GM21576 (cell line): ENCODE results near the gene C12orf54.
A peak's percentile ranks its signal among the peaks of the same experiment; 100 is the strongest.
"Not testable (repeated sequence)": the region's sequence is repeated elsewhere in the genome, so short reads cannot be mapped to it uniquely, and the experiment has no call there.

Experiments
- ATAC-seq: cut with Tn5 transposase; IDR thresholded peaks from one replicate; pipeline ENCODE4 v1.9.1; 2021; ENCODE audit warnings: mild to moderate bottlenecking, moderate library complexity; ENCODE audit not compliant: unreplicated experiment

C12orf54 gene

DNA sequence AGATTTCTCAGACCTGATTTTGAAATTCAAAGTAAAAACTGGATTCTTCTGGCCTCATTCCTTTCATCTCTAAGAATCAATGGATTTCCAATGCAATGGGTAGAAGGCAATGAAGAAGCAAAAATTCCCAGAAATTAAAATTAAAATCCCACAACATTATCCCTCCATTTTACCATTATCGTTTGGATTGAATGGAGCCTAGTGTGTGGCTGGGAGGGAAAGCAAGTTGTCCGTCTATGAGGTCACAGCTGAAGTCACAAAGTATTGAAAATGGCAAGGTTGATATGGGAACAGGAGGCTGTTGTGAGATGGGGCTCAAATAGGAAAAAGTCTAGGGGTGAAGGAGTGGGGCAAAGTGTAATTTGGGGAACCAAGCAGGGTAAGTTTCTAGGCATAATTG, at the start of gene C12orf54:
C12orf54 (plus strand) TSS at position 301 of the 400 bp plus-strand sequence. CDS start 799 bp downstream, outside the sequence.
- ATAC-seq: no peak

DNA sequence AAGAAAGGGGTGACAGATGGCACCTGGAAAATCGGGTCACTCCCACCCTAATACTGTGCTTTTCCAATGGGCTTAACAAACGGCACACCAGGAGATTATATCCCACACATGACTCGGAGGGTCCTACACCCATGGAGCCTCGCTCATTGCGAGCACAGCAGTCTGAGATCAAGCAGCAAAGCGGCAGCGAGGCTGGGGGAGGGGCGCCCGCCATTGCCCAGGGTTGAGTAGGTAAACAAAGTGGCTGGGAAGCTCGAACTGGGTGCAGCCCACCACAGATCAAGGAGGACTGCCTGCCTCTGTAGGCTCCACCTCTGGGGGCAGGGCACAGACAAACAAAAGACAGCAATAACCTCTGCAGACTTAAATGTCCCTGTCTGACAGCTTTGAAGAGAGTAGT, 48.3 kb upstream of the C12orf54 start:
- ATAC-seq: not testable (repeated sequence)

DNA sequence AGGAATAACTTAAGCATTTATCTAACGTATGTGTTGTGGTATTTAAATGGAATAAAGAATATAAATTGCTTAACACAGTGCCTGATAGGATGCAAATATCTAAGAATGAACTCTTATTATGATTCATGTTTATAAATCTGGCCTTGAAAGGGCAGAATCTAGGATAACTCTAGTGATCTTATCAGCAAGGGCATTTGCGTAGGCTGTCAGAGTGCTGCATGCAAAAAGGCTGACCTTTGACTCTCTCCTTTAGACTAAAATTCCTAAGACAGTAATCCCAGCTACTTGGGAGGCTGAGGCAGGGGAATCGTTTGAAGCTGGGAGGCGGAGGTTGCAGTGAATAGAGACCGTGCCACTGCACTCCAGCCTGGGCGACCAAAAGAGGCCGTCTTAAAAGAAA, 41.2 kb upstream of the C12orf54 start:
- ATAC-seq: no peak

DNA sequence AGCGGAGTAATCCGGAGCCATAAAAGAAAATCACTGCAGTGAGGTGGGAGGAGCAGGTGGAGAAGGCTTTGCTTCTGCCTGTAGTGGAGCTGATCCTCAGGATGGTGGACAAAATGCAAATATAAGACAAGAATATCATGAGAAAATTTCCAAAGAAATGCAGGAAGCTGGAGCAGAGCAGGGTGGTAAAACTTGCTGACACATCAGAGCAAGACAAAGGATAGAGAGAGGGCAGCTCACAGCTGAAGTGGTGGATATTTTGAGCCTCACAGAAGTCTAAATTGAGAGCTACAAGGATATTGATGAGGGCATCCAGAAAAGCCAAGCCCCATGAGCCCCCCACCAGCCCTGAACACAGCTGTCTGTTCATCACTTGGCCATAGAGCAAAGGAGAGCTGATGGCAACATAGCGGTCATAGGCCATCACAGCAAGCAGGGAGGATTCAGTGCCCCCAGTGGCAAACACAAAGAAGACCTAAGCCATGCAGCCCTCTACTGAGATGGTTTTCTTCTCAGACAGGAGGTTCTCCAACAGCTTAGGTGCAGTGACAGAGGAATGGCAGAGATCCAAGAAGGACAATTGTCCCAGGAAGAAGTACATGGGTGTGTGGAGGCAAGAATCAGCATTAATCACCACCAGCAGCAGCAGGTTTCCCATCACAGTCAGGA, 40.0 kb upstream of the C12orf54 start:
- no peak for ATAC-seq

DNA sequence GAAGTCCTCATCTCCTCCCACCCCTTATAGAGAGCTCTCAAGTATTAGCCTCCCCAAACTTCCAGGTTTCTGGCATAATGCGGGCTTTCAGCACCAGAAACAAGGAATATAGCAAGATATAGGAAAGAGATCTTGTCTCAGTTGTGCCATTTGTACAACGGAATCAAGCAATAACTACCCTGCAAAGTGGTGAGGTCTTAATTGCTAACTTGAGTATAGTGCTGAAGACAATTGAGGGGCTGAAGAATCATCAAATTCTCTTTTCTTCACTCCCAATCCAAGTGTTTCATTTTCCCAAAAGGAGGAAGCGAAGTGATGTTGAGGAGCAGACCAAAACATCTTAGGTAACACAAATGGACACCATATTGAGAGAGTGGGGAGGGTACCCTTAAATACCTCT, 36.8 kb upstream of the C12orf54 start:
- ATAC-seq: no peak

DNA sequence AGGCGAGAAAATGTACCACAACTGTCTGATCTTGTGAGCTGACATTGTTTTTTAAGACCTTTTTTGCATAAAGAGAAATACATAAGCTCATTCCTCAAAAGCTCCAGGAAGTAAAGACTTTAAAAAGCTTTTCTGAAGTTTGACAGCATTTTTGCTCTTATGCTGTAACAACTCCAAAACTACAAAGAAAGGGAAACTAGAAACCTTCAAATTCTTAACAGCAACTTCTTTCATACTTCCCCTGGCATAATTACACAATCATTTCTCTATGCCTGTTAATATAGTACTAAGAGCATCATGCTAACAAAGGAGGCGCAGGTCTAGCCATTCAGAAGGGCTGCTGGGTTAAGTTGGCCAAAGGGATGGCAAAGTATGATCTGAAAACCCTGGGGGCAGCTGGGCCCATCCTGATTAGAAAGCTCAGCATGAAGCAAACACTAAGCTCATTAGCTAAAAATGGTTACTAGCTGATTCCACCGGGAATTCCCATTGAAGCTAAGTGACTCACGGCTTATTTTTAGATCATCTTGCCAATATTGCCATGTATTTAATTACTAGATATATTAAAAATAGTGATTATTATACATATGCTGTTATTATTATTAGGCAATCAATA, 36.0 kb upstream of the C12orf54 start:
- ATAC-seq: no peak

DNA sequence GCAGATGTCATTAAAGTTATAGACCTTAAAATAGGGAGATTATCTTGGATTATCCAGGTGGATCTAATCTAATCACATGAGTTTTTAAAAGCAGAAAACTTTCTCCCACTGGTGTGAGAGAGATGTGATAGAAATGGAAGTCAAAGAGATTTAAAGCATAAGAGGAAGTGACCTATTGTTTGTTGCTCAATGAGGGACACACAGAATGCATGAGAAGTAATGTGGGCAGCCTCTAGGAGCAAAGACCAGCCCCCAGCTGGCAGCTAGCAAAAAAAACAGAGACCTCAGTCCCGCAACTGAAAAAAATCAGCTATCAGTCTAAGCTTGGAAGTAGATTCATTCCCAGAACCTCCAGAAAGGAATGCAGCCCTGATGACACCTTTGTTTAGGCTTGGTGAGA, 34.5 kb upstream of the C12orf54 start:
- no peak for ATAC-seq

DNA sequence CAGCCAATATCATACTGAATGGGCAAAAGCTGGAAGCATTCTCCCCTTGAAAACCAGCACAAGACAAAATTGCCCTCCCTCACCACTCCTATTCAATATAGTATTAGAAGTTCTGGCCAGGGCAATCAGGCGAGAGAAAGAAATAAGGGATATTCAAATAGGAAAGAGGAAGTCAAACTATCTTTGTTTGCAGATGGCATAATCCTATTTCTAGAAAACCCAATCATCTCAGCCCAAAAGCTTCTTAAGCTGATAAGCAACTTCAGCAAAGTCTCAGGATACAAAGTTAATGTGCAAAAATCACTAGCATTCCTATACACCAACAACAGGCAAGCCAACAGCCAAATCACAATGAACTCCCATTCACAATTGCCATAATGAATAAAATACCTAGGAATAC, 30.9 kb upstream of the C12orf54 start:
- no peak for ATAC-seq

DNA sequence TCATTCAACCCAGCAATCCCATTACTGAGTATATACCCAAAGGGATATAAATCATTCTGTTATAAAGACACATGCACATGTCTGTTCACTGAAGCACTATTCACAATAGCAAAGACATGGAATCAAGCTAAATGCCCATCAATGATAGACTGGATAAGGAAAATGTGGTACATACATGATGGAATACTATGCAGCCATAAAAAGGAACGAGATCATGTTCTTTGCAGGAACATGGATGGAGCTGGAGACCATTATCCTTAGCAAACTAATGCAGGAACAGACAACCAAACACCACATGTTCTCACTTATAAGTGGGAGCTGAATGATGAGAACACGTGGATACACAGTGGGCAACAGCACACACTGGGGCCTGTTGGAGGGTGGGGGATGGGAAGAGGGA, 29.3 kb upstream of the C12orf54 start:
- ATAC-seq: not testable (repeated sequence)

DNA sequence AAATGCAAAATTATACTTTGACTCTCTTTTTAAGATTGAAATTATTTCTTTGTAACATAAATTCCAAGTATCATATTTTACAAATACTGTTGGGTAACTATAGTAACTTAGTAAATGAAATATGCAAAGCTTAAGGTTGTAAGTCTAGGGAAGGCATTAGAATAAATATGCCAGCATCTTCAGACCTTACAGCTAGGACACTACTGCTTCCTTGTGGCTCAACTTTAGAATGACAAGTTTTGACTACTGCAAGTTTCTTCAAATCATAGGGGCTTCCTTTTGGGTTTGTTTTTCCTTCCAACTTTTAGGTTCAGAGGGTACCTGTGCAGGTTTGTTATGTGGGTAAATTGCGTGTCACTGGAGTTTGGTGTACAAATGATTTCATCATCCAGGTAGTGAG, 27.6 kb upstream of the C12orf54 start:
- ATAC-seq: no peak

DNA sequence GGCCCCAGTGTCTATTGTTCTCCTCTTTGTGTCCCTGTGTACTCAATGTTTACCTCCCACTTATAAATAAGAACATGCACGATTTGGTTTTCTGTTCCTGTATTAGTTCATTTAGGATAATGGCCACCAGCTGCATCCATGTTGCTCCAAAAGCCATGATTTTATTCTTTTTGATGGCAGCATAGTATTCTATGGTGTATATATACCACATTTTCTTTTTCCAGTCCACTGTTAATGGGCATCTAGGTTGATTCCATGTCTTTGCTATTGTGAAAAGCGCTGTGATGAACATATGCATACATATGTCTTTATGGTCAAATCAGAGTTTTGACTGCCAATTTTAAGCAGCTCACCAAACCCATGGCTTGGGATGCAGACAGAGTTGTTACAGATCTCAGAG, 27.2 kb upstream of the C12orf54 start:
- ATAC-seq: no peak

DNA sequence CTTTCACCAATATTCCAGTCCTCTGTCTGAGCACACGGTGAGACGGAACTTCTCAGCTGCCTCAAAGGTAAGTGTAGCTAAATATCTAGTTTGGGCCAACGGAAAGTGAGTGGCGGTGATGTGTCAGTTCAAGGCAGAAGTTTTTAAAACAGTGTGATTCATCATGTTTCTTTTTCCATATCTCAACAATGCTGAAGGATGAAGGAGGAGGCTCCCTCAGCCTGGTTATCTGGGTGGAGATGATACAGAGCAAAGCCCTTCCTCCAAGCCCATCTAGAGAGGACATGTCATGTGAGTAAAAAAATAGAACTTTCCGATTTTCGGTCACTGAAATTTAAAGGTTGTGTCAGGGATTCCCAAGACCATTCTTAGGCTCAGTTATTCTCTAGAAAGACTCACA, 23.0 kb upstream of the C12orf54 start:
- no peak for ATAC-seq

DNA sequence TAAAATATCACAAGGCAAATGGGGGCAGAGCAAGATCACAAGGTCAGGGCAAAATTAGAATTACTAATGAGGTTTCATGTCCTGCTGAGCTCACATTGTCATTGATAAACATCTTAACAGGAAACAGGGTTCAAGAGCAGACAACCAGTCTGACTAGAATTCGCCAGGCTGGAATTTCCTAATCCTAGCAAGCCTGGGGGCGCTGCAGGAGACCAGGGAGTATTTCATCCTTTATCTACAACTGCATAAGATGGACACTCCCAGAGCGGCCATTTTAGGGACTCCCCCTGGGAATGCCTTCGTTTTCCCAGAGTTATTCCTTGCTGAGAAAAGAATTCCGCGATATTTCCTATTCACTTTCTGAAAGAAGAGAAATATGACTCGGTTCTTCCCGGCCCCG, 13.3 kb upstream of the C12orf54 start:
- not testable (repeated sequence) for ATAC-seq

DNA sequence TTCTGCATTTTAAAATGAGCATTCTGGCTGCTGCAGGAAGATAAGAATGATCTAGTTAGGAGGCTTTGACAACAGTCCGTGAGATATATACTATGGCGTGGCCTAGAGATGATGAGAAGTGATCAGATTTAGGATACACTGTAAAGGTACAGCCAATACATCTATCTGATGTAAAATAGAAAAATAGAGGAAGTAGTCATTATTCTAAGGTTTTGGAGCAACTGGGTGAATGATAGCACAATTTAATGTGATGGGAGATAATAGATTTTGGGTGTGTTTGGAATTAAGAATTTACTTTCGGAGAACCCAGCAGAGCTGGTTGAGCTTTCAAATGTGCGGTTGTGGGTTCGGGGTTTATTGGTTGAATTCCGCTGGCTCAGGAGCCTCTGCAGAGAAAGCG, 10.0 kb upstream of the C12orf54 start, which contains the start of gene ANP32D:
ANP32D (plus strand) TSS at position 301 of the 400 bp plus-strand sequence. CDS start 106 bp downstream, outside the sequence.
- no peak for ATAC-seq

DNA sequence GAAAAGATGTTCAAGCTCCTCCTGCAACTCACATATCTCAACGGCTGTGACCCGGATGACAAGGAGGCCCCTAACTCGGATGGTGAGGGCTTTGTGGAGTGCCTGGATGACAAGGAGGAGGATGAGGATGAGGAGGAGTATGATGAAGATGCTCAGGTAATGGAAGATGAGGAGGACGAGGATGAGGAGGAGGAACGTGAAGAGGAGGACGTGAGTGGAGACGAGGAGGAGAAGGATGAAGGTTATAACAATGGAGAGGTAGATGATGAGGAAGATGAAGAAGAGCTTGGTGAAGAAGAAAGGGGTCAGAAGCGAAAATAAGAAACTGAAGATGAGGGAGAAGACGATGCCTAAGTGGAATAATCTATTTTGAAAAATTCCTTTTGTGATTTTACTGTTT, 9.2 kb upstream of the C12orf54 start:
- ATAC-seq: no peak

DNA sequence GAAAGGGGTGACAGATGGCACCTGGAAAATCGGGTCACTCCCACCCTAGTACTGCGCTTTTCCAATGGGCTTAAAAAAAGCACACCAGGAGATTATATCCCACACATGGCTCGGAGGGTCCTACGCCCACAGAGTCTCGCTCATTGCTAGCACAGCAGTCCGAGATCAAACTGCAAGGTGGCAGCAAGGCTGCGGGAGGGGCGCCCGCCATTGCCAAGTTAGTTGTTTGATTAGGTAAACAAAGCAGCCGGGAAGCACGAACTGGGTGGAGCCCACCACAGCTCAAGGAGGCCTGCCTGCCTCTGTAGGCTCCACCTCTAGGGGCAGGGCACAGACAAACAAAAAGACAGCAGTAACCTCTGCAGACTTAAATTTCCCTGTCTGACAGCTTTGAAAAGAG, 7.8 kb upstream of the C12orf54 start:
- not testable (repeated sequence) for ATAC-seq

DNA sequence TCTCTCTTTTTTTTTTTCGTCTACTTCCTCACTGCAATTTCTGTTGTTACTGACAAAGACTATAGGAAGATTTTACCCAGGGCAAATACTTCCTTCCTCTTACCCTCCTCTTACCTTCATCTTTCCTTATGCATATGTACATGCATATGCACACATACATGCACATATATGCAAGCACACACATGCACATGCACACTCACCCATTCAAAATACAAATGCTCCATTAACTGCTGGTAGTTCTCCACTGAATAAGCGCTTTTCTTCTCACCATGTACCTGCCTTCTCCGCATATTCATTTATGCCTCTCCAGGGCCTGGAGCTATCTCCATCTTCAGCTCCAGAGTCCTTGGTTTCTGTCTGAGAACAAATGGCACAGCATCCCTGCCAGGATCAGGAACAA, 632 bp downstream of the C12orf54 start:
- no peak for ATAC-seq

DNA sequence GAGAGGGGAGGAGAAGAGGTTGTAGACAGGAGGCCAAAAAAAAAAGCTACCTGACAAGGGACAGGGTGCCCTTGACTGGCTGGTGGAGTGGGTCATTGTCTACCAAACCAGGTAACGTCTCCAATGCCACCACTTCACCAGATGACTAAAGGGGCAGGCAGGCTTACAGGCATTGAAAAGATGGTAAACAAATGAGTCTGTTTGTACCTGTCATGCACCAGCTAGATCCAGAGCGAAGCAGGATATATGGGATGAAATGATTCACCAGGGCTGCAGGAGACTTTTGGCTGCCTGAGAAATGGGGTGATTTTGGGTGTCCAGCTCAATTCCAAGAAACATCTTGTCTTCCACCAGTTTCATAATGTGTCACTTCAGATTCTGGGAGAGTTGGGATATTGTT, 4.0 kb downstream of the C12orf54 start:
- ATAC-seq: no peak

DNA sequence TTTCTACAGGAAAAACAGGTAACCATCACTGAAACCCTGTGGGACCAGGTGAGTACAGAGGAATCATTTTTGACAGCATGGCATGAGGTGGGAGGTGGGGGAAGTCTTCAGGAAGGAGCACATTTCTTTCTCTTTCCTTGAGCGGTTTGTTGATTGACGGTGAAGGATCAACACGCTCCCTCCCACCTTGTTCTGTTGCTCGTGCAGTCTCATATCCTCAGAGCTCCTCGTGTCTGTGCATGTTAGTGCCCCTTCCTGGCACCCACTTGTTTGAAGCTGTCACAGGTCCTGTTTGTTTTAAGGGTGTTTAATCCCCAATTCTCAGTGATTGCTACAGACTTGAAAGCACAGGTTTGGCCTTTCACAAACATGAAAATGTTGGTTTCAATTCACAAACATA, 4.4 kb downstream of the C12orf54 start:
- ATAC-seq: no peak

DNA sequence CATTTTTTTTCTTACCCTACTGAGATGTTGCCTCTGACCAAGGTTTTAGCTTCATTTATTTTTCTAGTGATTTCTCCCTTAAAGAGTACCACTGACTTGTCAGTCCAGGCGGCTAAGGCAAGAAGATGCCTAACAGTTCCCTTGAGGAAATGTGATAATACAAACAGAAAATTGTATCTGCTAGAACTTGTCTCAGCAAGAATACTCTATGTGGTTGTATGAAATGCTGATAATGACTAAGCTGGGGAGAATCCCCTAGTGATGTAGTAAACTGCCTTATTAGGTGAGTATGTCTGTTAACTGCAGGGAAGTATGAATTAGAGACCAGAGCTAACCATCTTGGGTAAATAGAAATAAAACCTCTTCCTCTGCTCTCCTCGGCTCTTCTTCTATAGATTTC, 6.7 kb downstream of the C12orf54 start:
- peak; percentile 91 for ATAC-seq

DNA sequence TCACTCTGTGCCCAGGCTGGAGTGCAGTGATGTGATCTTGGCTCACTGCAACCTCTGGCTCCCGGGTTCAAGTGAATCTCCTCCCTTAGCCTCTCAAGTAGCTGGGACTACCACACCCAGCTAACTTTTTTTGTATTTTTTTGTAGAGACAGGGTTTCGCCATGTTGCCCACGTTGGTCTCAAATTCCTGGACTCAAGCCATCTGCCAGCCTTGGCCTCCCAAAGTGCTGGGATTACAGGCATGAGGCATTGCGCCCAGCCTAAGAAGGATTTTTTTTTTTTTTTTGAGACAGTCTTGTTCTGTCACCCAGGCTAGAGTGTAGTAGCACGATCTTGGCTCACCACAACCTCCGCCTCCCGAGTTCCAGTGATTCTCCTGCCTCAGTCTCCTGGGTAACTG, 7.2 kb downstream of the C12orf54 start:
- not testable (repeated sequence) for ATAC-seq

DNA sequence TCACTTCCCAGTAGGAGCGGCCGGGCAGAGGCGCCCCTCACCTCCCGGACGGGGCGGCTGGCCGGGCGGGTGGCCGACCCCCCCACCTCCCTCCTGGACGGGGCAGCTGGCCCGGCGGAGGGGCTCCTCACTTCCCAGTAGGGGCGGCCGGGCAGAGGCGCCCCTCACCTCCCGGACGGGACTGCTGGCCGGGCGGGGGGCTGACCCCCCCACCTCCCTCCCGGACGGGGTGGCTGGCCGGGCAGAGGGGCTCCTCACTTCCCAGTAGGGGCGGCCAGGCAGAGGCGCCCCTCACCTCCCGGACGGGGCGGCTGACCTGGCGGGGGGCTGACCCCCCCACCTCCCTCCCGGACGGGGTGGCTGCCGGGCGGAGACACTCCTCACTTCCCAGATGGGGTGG, 18.0 kb downstream of the C12orf54 start:
- not testable (repeated sequence) for ATAC-seq

DNA sequence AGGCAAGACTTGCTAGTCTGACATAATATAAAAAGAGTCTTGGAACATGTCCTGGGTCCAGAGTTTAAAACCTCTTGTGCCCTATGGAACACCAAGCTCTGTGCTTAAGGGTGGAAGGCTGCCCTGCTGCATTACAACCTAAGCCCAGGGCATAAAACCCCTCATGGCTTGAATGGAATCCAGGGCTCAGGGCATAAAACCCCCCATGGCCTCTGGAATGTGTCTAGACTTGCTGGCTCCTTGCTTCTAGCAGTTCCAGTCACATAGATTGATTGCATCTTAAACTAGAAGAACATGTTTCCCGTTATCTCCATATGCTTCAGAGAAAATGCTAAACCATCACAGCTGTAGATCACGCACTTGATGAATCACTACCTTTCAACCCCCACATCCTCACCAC, 24.5 kb downstream of the C12orf54 start:
- ATAC-seq: not testable (repeated sequence)
